Omental fat pad (tissue), 4 donors: ENCODE results near the gene MMP24OS. TPM values are rescaled to one million over a fixed set of nuclear protein-coding genes. Genes with fewer than 3 reads are reported as not detected.

Source experiments
- ATAC-seq: fragments of 150-250 bp; one replicate; pipeline ENCODE4 v1.9.1; 2016; ENCODE audit warnings: mild to moderate bottlenecking, moderate library complexity; ENCODE audit not compliant: low FRiP score
- DNase-seq: peaks from one replicate; pipeline ENCODE4 v3.0.0-alpha.2; 2019; ENCODE audit warnings: low spot score
- CTCF ChIP-seq, 3 donors: fragments of 450-650 bp; IDR thresholded peaks; one replicate each; pipeline ENCODE4 v1.5.1; 2016 to 2017; ENCODE audit warnings: antibody characterized with exemption in 3 of 3, mild to moderate bottlenecking in 3 of 3, moderate library complexity in 2 of 3
- total RNA-seq, 4 donors: library from RNA; depleted of rRNA; stranded (reverse); fragments of >200 nt; gene quantifications; one replicate each; pipeline ENCODE4 v1.1.0, GENCODE V29; 2016

The MMP24OS gene
- total RNA-seq, 4 donors from 2014 or later: 12.8 to 35.6 (median 23.7) TPM

GRCh38 chr20:35284992-35285805 lies 7.3 kb upstream of the MMP24OS start:
- DNase-seq (no peak), ATAC-seq (peak; percentile 3)
- TF ChIP-seq CTCF (IDR thresholded peaks at IDR 0.05): no peak

- peak; percentile 44 for DNase-seq
- TF ChIP-seq CTCF (IDR thresholded peaks at IDR 0.05): no peak
- ATAC-seq: peak; percentile 83
These were observed 6.5 kb upstream of the MMP24OS start, which contains the start of gene EIF6 for GRCh38 chr20:35284267-35284991. EIF6 (minus strand) TSS chr20:35284772; CDS start chr20:35284487, 285 bp downstream.

GRCh38 chr20:35283441-35284266 lies 5.7 kb upstream of the MMP24OS start:
- ATAC-seq (no peak), DNase-seq (no peak)
- no peak for TF ChIP-seq CTCF (IDR thresholded peaks at IDR 0.05)

GRCh38 chr20:35281506-35282101 lies 3.7 kb upstream of the MMP24OS start:
- DNase-seq (no peak), ATAC-seq (no peak)
- no peak for TF ChIP-seq CTCF (IDR thresholded peaks at IDR 0.05)

- DNase-seq: no peak
- ATAC-seq: no peak
- no peak for TF ChIP-seq CTCF (IDR thresholded peaks at IDR 0.05)
These were observed 2.6 kb upstream of the MMP24OS start for GRCh38 chr20:35280523-35280922.

- no peak for ATAC-seq
- no peak for DNase-seq
- TF ChIP-seq CTCF (IDR thresholded peaks at IDR 0.05): no peak
These were observed 1.7 kb upstream of the MMP24OS start for GRCh38 chr20:35279533-35280174.
